Mucosa of rectum (tissue), 2 donors: Measurements from ENCODE around the gene NANOS1.

Experiments
- H3K27ac ChIP-seq, 2 donors: one replicate each; pipeline ENCODE4 v1.7.0; 2013; ENCODE audit warnings: inconsistent platforms in 2 of 2, low read depth in 2 of 2, low read length in 2 of 2
- H3K27me3 ChIP-seq, 2 donors: one replicate each; pipeline ENCODE4 v1.7.0; 2013; ENCODE audit warnings: low read length in 2 of 2; ENCODE audit not compliant: control insufficient read depth in 2 of 2, insufficient read depth in 2 of 2
- H3K36me3 ChIP-seq, 2 donors: one replicate each; pipeline ENCODE4 v1.7.0; 2013; ENCODE audit warnings: low read length in 2 of 2; ENCODE audit not compliant: control insufficient read depth in 2 of 2, insufficient read depth in 2 of 2
- H3K4me1 ChIP-seq, 2 donors: one replicate each; pipeline ENCODE4 v1.7.0; 2013; ENCODE audit warnings: low read length in 2 of 2, mild to moderate bottlenecking in 1 of 2; ENCODE audit not compliant: control insufficient read depth in 2 of 2, insufficient read depth in 2 of 2
- H3K4me3 ChIP-seq, 2 donors: one replicate each; pipeline ENCODE4 v1.7.0; 2013; ENCODE audit warnings: low read length in 2 of 2
- H3K9ac ChIP-seq, 2 donors: one replicate each; pipeline ENCODE4 v1.7.0; 2013; ENCODE audit warnings: low read length in 2 of 2, low read depth in 1 of 2, mild to moderate bottlenecking in 1 of 2
- H3K9me3 ChIP-seq, 2 donors: one replicate each; pipeline ENCODE4 v1.7.0; 2013; ENCODE audit warnings: low read length in 2 of 2; ENCODE audit not compliant: control insufficient read depth in 2 of 2
- donor health status: healthy.
- donor health status: Normal muscosa, but diverticular disease.

The NANOS1 gene

DNA sequence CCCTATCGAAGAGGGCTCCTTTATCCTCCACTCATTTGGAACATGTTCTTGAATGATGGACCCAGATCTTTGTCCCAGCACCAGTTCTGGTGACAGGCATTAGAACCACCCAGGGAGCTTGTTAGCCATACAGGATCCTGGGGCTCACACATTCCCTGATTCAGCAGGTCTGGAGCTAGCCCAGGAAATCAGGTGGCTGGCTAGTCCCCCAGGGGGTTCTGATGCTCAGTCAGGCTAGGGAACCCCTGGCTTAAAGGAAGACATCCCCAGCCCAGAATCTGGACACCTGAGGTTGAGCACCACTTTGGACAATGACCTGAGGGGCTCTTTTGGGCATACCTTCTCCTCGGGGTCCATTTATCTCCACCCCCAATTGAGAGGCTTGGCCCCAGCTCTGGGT lies 37.0 kb upstream of the NANOS1 start:
- Histone ChIP-seq H3K9ac (no peak overlapping the region), H3K27ac (no peak overlapping the region), H3K36me3 (no peaks in the 10 kb centered on the region), H3K9me3 (no peaks in the 10 kb centered on the region), H3K4me3 (no peak overlapping the region), H3K27me3 (no peaks in the 10 kb centered on the region), H3K4me1 (no peaks in the 10 kb centered on the region)

DNA sequence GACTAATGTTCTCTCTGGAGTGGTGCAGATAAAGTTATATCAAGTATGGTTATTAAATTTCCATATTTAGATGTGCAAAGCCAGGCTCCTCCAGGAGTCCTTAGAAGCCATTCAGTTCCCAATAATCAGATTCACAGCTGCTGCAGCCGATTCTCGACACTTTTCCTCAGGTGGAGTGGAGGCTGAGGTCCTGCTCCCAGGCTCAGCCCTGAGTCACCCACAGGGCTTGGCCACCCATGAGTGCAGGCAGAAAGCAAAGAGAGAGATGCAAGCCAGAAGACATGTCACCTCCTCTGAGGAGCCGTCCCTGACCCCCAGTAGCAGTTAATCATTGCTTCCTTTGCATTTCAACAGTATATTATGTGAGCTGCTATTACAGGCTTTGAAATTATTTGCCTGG lies 36.3 kb upstream of the NANOS1 start:
- no peaks in the 10 kb centered on the region for H3K9me3 ChIP-seq
- H3K36me3 ChIP-seq = no peaks in the 10 kb centered on the region

DNA sequence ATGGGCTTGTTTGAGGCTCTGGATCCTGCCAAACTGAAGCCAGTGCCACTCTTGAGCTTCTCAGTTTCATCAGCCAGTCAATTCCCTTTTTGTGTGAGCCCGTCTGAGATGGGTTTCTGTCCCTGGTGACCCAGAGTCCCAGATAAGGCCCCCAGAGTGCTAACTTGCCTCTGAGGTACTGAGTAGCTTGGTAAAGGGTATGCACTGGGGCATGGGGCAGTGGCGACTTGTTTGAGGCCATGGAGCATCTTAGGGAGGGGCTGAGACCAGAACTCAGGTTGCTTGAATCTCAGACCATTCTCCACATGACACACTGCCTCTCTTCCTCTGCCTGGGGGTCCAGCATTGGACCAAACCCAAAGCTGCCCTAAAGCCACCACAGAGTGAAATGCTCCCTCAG lies 35.2 kb upstream of the NANOS1 start:
- Histone ChIP-seq H3K4me1 (no peaks in the 10 kb centered on the region), H3K27me3 (no peaks in the 10 kb centered on the region), H3K27ac (no peak overlapping the region), H3K9ac (no peak overlapping the region), H3K4me3 (no peak overlapping the region), H3K9me3 (no peaks in the 10 kb centered on the region), H3K36me3 (no peaks in the 10 kb centered on the region)

More for the DNA sequence above, 36.3 kb upstream of the NANOS1 start:
- H3K27me3 ChIP-seq = no peaks in the 10 kb centered on the region
- H3K4me3 ChIP-seq = no peak overlapping the region
- no peaks in the 10 kb centered on the region for H3K4me1 ChIP-seq
- H3K27ac ChIP-seq = no peak overlapping the region
- no peak overlapping the region for H3K9ac ChIP-seq

DNA sequence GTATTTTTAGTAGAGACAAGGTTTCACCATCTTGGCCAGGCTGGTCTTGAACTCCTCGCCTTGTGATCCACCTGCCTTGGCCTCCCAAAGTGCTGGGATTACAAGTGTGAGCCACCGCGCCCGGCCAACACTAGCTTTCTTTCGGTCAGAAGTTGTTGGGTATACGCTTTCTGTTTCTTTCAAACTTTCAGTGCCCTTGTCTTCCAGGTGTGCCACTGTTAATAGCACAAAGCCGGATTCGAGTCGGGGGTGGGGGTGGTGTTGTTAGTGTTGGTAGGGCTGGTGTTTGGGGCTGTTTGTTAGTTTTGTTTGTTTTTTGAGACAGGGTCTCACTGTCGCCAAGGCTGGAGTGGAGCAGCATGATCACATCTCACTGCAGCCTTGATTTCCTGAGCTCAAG lies 33.8 kb upstream of the NANOS1 start:
- Histone ChIP-seq H3K27me3 (no peaks in the 10 kb centered on the region), H3K27ac (no peak overlapping the region), H3K9me3 (no peaks in the 10 kb centered on the region), H3K4me1 (no peaks in the 10 kb centered on the region), H3K36me3 (no peaks in the 10 kb centered on the region), H3K9ac (no peak overlapping the region), H3K4me3 (no peak overlapping the region)

DNA sequence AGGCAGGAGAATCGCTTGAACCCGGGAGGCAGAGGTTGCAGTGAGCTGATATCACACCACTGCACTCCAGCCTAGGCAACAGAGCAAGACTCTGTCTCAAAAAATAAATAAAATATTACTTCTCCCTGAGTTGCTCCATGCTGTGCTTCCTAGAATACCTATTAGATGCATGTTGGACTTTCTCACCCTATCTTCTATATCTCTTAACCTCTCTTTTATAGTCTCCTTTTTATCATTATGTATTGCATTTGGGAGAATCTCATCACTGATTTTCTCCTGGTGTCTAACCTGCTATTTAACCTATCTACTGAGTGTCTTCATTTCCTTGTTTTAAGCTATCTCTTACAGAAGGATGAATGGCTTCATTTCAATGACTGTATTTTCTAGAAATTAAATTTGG lies 32.1 kb upstream of the NANOS1 start:
- Histone ChIP-seq H3K27ac (no peak overlapping the region), H3K9me3 (no peaks in the 10 kb centered on the region), H3K4me3 (no peak overlapping the region), H3K27me3 (no peaks in the 10 kb centered on the region), H3K36me3 (no peaks in the 10 kb centered on the region), H3K9ac (no peak overlapping the region), H3K4me1 (no peaks in the 10 kb centered on the region)

DNA sequence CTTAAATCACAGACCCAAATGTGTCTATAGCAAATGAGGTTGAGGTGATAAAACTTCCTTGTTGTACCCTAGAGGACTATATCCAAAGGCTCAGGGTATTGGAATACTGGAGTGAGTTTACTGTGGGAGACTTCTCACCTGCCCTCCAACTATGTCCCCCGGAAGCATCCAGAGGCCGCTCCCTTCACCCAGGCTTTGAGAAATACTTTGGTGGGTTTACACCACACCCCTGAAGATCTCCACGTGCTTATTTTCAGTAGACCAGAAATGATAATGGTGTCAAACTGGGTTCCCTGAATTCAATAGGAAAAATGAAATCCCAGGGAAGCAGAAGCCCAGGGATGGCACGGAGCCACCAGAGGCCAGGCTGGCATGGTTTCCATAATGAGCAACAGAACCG lies 31.3 kb upstream of the NANOS1 start:
- Histone ChIP-seq H3K9ac (no peak overlapping the region), H3K4me3 (no peak overlapping the region), H3K36me3 (no peaks in the 10 kb centered on the region), H3K27me3 (no peaks in the 10 kb centered on the region), H3K9me3 (no peaks in the 10 kb centered on the region), H3K4me1 (no peaks in the 10 kb centered on the region), H3K27ac (no peak overlapping the region)

DNA sequence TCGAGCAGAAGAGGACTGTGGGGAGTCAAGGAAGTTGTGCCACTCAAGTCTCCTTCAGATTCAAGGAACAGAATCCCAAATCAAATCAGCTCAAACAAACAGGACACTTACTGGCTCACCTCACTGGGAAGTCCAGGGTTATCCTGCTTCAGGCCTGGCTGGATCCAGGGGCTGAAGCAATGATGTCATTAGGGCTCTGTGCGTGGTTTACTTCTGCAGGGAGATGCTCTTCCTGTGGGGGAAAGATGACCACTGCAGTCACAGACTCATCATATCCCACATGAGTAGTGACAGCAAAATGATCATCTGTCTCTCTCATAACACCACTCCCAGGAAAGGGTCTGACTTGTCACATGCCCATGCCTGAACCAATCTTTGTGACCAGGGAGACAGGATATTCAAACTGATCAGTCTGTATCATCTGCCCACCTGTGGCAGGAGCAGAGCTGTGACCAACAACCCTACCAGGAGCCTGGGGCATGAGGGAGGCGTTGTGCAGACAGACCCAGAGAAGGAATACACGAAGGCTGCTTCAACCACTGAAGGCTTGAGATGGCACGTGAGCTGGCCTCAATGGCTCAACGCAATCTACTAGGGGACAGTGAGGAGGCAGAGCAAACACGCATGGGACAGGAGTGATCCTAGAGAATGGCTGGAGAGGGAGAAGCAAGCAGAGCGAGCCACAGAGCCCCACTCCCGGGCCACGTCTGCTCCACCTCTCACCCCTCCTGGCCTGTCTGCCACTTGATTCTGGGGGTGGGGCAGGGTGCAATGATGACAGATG lies 27.6 kb upstream of the NANOS1 start:
- Histone ChIP-seq H3K4me3 (no peak overlapping the region), H3K36me3 (no peaks in the 10 kb centered on the region)

DNA sequence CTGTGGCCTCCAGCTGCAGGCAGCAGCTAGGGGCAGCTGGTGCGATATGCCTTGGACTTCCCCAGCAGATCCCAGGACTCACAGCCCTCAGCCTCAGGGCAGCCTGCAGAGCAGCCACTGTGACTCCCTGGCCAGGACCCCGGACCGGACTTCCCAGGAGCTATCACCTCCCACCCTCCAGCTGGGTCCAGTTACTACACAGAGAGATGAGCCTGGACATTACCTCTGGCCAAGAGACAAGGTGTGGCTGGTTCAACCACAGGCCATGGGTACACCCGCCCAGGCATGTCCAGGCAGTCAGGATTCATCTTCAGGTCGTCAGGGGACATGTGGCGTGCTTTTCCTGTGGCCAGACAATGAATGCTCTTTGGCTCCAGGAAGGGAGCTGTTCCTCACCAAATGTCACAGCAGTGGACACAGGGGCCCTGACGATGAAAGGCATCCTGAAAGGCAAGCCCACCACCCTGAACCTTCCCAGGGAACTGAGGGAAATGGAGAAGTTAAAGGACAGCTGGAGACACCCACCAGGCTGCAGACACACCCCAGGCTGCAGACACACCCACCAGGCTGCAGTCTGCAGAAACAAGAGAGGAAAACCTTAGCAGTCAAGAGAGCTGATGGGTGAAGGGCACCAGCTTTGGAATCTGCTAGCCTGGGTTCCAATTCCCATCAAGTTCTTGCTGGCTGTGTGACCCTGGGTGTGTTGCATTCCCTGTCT lies 25.8 kb upstream of the NANOS1 start:
- H3K9me3 ChIP-seq = no peaks in the 10 kb centered on the region
- no peaks in the 10 kb centered on the region for H3K36me3 ChIP-seq
- H3K4me3 ChIP-seq = no peak overlapping the region
- no peak overlapping the region for H3K27ac ChIP-seq
- peaks cover 0 to 2% of the 10 kb centered on the region in 2 donors for H3K4me1 ChIP-seq
- H3K9ac ChIP-seq = no peak overlapping the region
- no peaks in the 10 kb centered on the region for H3K27me3 ChIP-seq

More for the DNA sequence above, 27.6 kb upstream of the NANOS1 start:
- H3K4me1 ChIP-seq = peaks cover 0 to under 1% of the 10 kb centered on the region in 2 donors
- no peaks in the 10 kb centered on the region for H3K27me3 ChIP-seq
- H3K9me3 ChIP-seq = no peaks in the 10 kb centered on the region
- H3K9ac ChIP-seq = no peak overlapping the region
- no peak overlapping the region for H3K27ac ChIP-seq

DNA sequence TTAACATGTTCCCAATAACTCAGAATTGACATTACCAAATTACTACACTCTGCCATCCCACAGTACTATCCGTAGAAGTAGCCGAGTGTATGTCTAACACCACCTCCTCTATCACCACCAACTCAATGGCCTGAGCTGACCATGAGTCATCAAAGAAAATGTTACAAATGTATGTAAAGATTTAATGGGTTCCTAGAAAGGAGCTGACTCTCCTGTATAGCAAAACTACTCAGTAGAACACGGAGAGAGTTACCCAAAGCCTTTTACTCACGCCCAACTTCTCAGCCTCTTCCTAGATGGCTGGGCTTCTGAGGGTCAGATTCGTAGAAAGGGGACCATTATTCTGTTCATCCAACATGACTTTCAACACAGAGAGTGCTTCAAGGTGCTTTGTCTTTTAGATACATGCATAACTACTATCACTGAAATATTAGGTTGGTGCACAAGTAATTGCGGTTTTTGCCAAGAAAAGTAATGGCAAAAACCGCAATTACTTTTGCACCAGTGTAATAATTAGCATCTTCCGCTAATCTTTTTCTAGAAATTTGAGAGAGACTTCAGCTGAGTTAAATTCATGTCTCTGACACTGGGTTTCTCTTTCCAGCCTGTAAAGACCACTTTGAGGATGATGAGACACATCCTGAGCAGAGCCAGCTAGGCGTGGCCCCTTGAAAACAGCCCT lies 24.0 kb upstream of the NANOS1 start:
- no peak overlapping the region for H3K27ac ChIP-seq
- peaks cover 0 to 2% of the 10 kb centered on the region in 2 donors for H3K4me1 ChIP-seq
- H3K9me3 ChIP-seq = no peaks in the 10 kb centered on the region
- H3K9ac ChIP-seq = no peak overlapping the region
- no peaks in the 10 kb centered on the region for H3K36me3 ChIP-seq
- no peak overlapping the region for H3K4me3 ChIP-seq
- no peaks in the 10 kb centered on the region for H3K27me3 ChIP-seq
